ENCODE data around the gene VTA1.

- TF ChIP-seq CTCF (IDR thresholded peaks at IDR 0.05; ENCODE audit: borderline replicate concordance, extremely low read depth, low read length, poor library complexity, severe bottlenecking) (no peak), EZH2 (IDR thresholded peaks at IDR 0.05; ENCODE audit: borderline replicate concordance, low read depth, low read length, severe bottlenecking) (no peak)
These were observed 78.1 kb downstream of the VTA1 start for GRCh38 chr6:142225115-142225514.
